IMR-90 (cell line): Measurements from ENCODE around the gene CEP20. TPM values are rescaled to one million over a fixed set of nuclear protein-coding genes. Genes with fewer than 3 reads are reported as not detected.

Experiments used
- ATAC-seq: fragments of 200-7000 bp; cut with Tn5 transposase; 2 replicates; pipeline ENCODE4 v1.9.1; 2020; ENCODE audit warnings: low read depth, mild to moderate bottlenecking, moderate library complexity
- BruUV-seq: library from RNA; stranded (reverse); fragments of 400-500 nt; replicated peaks from 2 replicates; lab custom pipeline; 2021; lab: Mats Ljungman, UMichigan
- CTCF ChIA-PET: fragments of 300-600 bp; formaldehyde crosslinking; extraction: SDS; loops from one replicate; lab custom pipeline; 2021; ENCODE audit warnings: antibody characterized with exemption; lab: Yijun Ruan, JAX
- POLR2A ChIA-PET: fragments of 300-600 bp; sonication (Branson Sonifier 250); formaldehyde crosslinking; loops from one replicate; lab custom pipeline; 2022; ENCODE audit warnings: antibody characterized with exemption; ENCODE audit not compliant: unreplicated experiment; lab: Charles Lee
- DNase-seq: peaks from one replicate; pipeline ENCODE4 v3.0.0; 2013
- H2AFZ ChIP-seq: replicated peaks from 2 replicates; pipeline ENCODE3; 2013; ENCODE audit warnings: low read length, mild to moderate bottlenecking; ENCODE audit not compliant: poor library complexity
- H2AK5ac ChIP-seq: 2 replicates; pipeline ENCODE4 v1.6.1; 2013; ENCODE audit warnings: low read depth, low read length, inconsistent platforms
- H2AK9ac ChIP-seq: replicated peaks from 2 replicates; pipeline ENCODE3; 2013; ENCODE audit warnings: mild to moderate bottlenecking, low read depth, low read length, moderate library complexity; ENCODE audit not compliant: poor library complexity
- H2BK120ac ChIP-seq: 2 replicates; pipeline ENCODE4 v1.6.1; 2013; ENCODE audit warnings: low read depth, low read length, inconsistent platforms
- H2BK15ac ChIP-seq: 3 replicates; pipeline ENCODE4 v1.6.1; 2013; ENCODE audit warnings: low read depth, low read length, inconsistent platforms
- H2BK20ac ChIP-seq: 2 replicates; pipeline ENCODE4 v1.6.1; 2013; ENCODE audit warnings: low read depth, mild to moderate bottlenecking, inconsistent platforms, low read length, moderate library complexity
- H2BK5ac ChIP-seq: 2 replicates; pipeline ENCODE4 v1.6.1; 2013; ENCODE audit warnings: mild to moderate bottlenecking, low read depth, low read length, inconsistent platforms; ENCODE audit not compliant: poor library complexity, severe bottlenecking
- H3K14ac ChIP-seq: replicated peaks from 2 replicates; pipeline ENCODE4 v1.6.1; 2013; ENCODE audit warnings: low read depth, low read length, inconsistent platforms
- H3K18ac ChIP-seq: 2 replicates; pipeline ENCODE4 v1.6.1; 2013; ENCODE audit warnings: low read depth, low read length, control low read depth
- H3K23ac ChIP-seq: 2 replicates; pipeline ENCODE4 v1.6.1; 2013; ENCODE audit warnings: low read depth, low read length, inconsistent platforms
- H3K27ac ChIP-seq: 2 replicates; pipeline ENCODE4 v1.5.1; 2013; ENCODE audit warnings: mild to moderate bottlenecking, control low read depth, low read length; ENCODE audit not compliant: insufficient read depth
- H3K27me3 ChIP-seq: 2 replicates; pipeline ENCODE4 v1.6.1; 2013; ENCODE audit warnings: low read length; ENCODE audit not compliant: control insufficient read depth, insufficient read depth
- H3K36me3 ChIP-seq: 2 replicates; pipeline ENCODE4 v1.6.1; 2013; ENCODE audit warnings: low read length, mixed read lengths; ENCODE audit not compliant: control insufficient read depth, insufficient read depth
- H3K4ac ChIP-seq: 2 replicates; pipeline ENCODE4 v1.6.1; 2013; ENCODE audit warnings: low read depth, low read length, inconsistent platforms
- H3K4me1 ChIP-seq: 2 replicates; pipeline ENCODE4 v1.6.1; 2013; ENCODE audit warnings: low read length, mixed read lengths; ENCODE audit not compliant: control insufficient read depth, insufficient read depth
- H3K4me2 ChIP-seq: 2 replicates; pipeline ENCODE4 v1.6.1; 2013; ENCODE audit warnings: low read depth, mild to moderate bottlenecking, control low read depth, low read length, moderate library complexity
- H3K4me3 ChIP-seq: 2 replicates; pipeline ENCODE4 v1.5.1; 2013; ENCODE audit warnings: low read depth, mild to moderate bottlenecking, control low read depth, low read length, moderate library complexity; ENCODE audit not compliant: insufficient read depth
- H3K56ac ChIP-seq: 2 replicates; pipeline ENCODE4 v1.6.1; 2013; ENCODE audit warnings: low read length, inconsistent platforms; ENCODE audit not compliant: insufficient read depth; ENCODE audit errors: extremely low read depth
- H3K79me1 ChIP-seq, 2 experiments: 2 replicates each; pipeline ENCODE4 v1.6.1; 2013; ENCODE audit warnings: low read length in 2 of 2, inconsistent platforms in 1 of 2, low read depth in 1 of 2
- H3K9ac ChIP-seq: 2 replicates; pipeline ENCODE4 v1.6.1; 2013; ENCODE audit warnings: low read depth, low read length, control low read depth
- H3K9me1 ChIP-seq: 2 replicates; pipeline ENCODE4 v1.6.1; 2013; ENCODE audit warnings: low read length, inconsistent platforms; ENCODE audit not compliant: insufficient read depth
- H3K9me3 ChIP-seq: 2 replicates; pipeline ENCODE4 v1.6.1; 2013; ENCODE audit warnings: low read length; ENCODE audit not compliant: control insufficient read depth, insufficient read depth
- H4K20me1 ChIP-seq: 2 replicates; pipeline ENCODE4 v1.6.1; 2013; ENCODE audit warnings: low read length, inconsistent platforms; ENCODE audit not compliant: insufficient read depth
- H4K5ac ChIP-seq: 2 replicates; pipeline ENCODE4 v1.6.1; 2013; ENCODE audit warnings: mild to moderate bottlenecking, low read depth, low read length, control low read depth
- H4K8ac ChIP-seq, 2 experiments: 2 replicates each; pipeline ENCODE4 v1.6.1; 2013; ENCODE audit warnings: low read depth in 2 of 2, low read length in 2 of 2, control low read depth in 1 of 2, inconsistent platforms in 1 of 2
- H4K91ac ChIP-seq: 2 replicates; pipeline ENCODE4 v1.6.1; 2013; ENCODE audit warnings: low read depth, low read length, inconsistent platforms; ENCODE audit not compliant: insufficient read depth
- BHLHE40 ChIP-seq: fragments of 150-350 bp; IDR thresholded peaks from 2 replicates; pipeline ENCODE4 v1.6.1; 2016; ENCODE audit warnings: mild to moderate bottlenecking, low read depth, low read length
- CEBPB ChIP-seq: IDR thresholded peaks from 2 replicates; pipeline ENCODE4 v1.6.1; 2012; ENCODE audit warnings: low read depth, low read length, improper control_type of control experiment
- CHD1 ChIP-seq: IDR thresholded peaks from 2 replicates; pipeline ENCODE4 v1.6.1; 2012; ENCODE audit warnings: low read depth, low read length, improper control_type of control experiment
- CTCF ChIP-seq: conservative IDR thresholded peaks from 2 replicates; pipeline ENCODE4 v1.5.1; 2012; ENCODE audit warnings: mild to moderate bottlenecking, low read depth, low read length, improper control_type of control experiment
- ELK1 ChIP-seq: fragments of 150-350 bp; IDR thresholded peaks from 2 replicates; pipeline ENCODE4 v1.6.1; 2016; ENCODE audit warnings: low read depth, mild to moderate bottlenecking, low read length, moderate library complexity, borderline replicate concordance
- FOS ChIP-seq: fragments of 150-350 bp; IDR thresholded peaks from 2 replicates; pipeline ENCODE4 v1.6.1; 2016; ENCODE audit warnings: low read depth, low read length
- MAFK ChIP-seq: IDR thresholded peaks from 2 replicates; pipeline ENCODE4 v1.6.1; 2012; ENCODE audit warnings: low read depth, low read length, improper control_type of control experiment
- MAZ ChIP-seq: IDR thresholded peaks from 2 replicates; pipeline ENCODE4 v1.6.1; 2012; ENCODE audit warnings: low read depth, mild to moderate bottlenecking, low read length, improper control_type of control experiment, moderate library complexity, borderline replicate concordance
- MXI1 ChIP-seq: IDR thresholded peaks from 2 replicates; pipeline ENCODE4 v1.6.1; 2012; ENCODE audit warnings: low read depth, mild to moderate bottlenecking, low read length, moderate library complexity, borderline replicate concordance
- NFE2L2 ChIP-seq: fragments of 150-350 bp; IDR thresholded peaks from 2 replicates; pipeline ENCODE4 v1.6.1; 2016; ENCODE audit warnings: low read depth, mild to moderate bottlenecking, low read length
- POLR2A ChIP-seq: IDR thresholded peaks from 2 replicates; pipeline ENCODE4 v1.6.1; 2012; ENCODE audit warnings: mild to moderate bottlenecking, low read depth, low read length
- RAD21 ChIP-seq: IDR thresholded peaks from 2 replicates; pipeline ENCODE4 v1.6.1; 2012; ENCODE audit warnings: low read length, improper control_type of control experiment
- RCOR1 ChIP-seq: IDR thresholded peaks from 2 replicates; pipeline ENCODE4 v1.6.1; 2012; ENCODE audit warnings: mild to moderate bottlenecking, low read length, improper control_type of control experiment; ENCODE audit not compliant: insufficient replicate concordance
- RFX5 ChIP-seq: IDR thresholded peaks from 2 replicates; pipeline ENCODE4 v1.8.0; 2012; ENCODE audit warnings: low read depth, mild to moderate bottlenecking, low read length, moderate library complexity
- SMC3 ChIP-seq: fragments of 150-350 bp; IDR thresholded peaks from 2 replicates; pipeline ENCODE4 v1.6.1; 2016; ENCODE audit warnings: low read depth, mild to moderate bottlenecking, antibody characterized with exemption, low read length, moderate library complexity
- USF2 ChIP-seq: fragments of 150-350 bp; IDR thresholded peaks from 2 replicates; pipeline ENCODE4 v1.6.1; 2017; ENCODE audit warnings: mild to moderate bottlenecking, antibody characterized with exemption, low read length, low read depth
- WGBS, 2 experiments: methylation state at CpG; one replicate each; pipeline versions ENCODE4 v1.1.5 to v1.1.7; 2013; ENCODE audit warnings: missing lambda C conversion rate in 2 of 2; ENCODE audit not compliant: insufficient read length in 1 of 2; ENCODE audit errors: extremely low coverage in 2 of 2; 5-methylcytosine and 5-hydroxymethylcytosine counted together
- dilution Hi-C: fragments of 300-500 bp; cut with HindIII; formaldehyde crosslinking; loops from one replicate; pipeline ENCODE4 v1.14.3; 2018; ENCODE audit warnings: low sequenced_read_pairs; ENCODE audit not compliant: unreplicated experiment
- in situ Hi-C: fragments of 300-500 bp; cut with MboI; formaldehyde crosslinking; loops from 3 replicates; pipeline ENCODE4 v1.14.3; 2019; ENCODE audit warnings: low sequenced_read_pairs, inconsistent platforms, mixed read lengths
- intact Hi-C: fragments of 100-400 bp; cut with micrococcal nuclease; formaldehyde crosslinking; loops from 2 replicates; pipeline ENCODE4 v1.10.0; 2022
- polyA plus RNA-seq, 3 experiments: library from polyadenylated mRNA; depleted of rRNA; stranded (reverse); fragments of >200 nt; gene quantifications; 2 replicates each; pipeline ENCODE4 v1.2.3, GENCODE V29; 2012; ENCODE audit warnings: low replicate concordance in 1 of 3
- total RNA-seq: library from RNA; depleted of rRNA; stranded (reverse); fragments of >200 nt; gene quantifications from 2 replicates; pipeline ENCODE4 v1.2.3, GENCODE V29; 2012

Gene CEP20
- total and polyA plus RNA-seq, 2 of the 4 experiments (the other 2 are of a cell fraction) = 28.8 to 40.1 TPM

GRCh38 chr16:15833541-15833940 is 54.9 kb downstream of the CEP20 start:
- intact Hi-C loops (no loop called here), in situ Hi-C loops (loop anchor here (5.0 kb wide), 1 partner anchor 56 kb away; no protein-coding TSS in a partner anchor), dilution Hi-C loops (no loop called here)
- Histone ChIP-seq H3K4me3 (no peak overlapping the region), H2BK20ac (no peak overlapping the region), H3K4ac (no peak overlapping the region), H2AK9ac (no peak overlapping the region), H2AK5ac (no peak overlapping the region), H4K91ac (no peak overlapping the region), H4K5ac (no peak overlapping the region), H3K18ac (no peak overlapping the region), H3K23ac (no peak overlapping the region), H2BK15ac (no peak overlapping the region; the same call in 2 of the 3 replicates), H3K9me1 (no peaks in the 10 kb centered on the region), H3K56ac (no peak overlapping the region), H3K27me3 (peaks cover 2% of the 10 kb centered on the region; the same call in 1 of the 2 replicates), H3K36me3 (no peaks in the 10 kb centered on the region), H2BK120ac (no peak overlapping the region), H3K27ac (no peak overlapping the region), H2AFZ (no peak overlapping the region), H3K4me2 (no peak overlapping the region), H2BK5ac (no peak overlapping the region), H4K20me1 (no peaks in the 10 kb centered on the region), H3K4me1 (peaks cover 3% of the 10 kb centered on the region), H4K8ac (no peak overlapping the region), H3K79me1 (no peaks in the 10 kb centered on the region), H3K9me3 (no peaks in the 10 kb centered on the region), H3K14ac (no peak overlapping the region), H3K9ac (no peak overlapping the region)
- DNase-seq (no peak), ATAC-seq (no peak)
- ChIA-PET CTCF (interaction anchor here (0.6 kb wide), 1 partner anchor 268 kb away, joined by 4 read pairs; no protein-coding TSS in a partner anchor), POLR2A (no interaction called here)
- no CpG with 5 or more reads among the region's 9 CpGs for WGBS, 2 experiments
- no TSS peak for BruUV-seq
- TF ChIP-seq RFX5 (no peak), MXI1 (no peak), POLR2A (no peak), CEBPB (no peak), CHD1 (no peak), USF2 (no peak), SMC3 (no peak), NFE2L2 (no peak), CTCF (no peak), MAZ (no peak), MAFK (no peak), ELK1 (no peak), FOS (no peak), BHLHE40 (no peak), RCOR1 (no peak), RAD21 (no peak)
